ENCODE measurements around the gene ITIH5. TPM values are rescaled to one million over a fixed set of nuclear protein-coding genes. Genes with fewer than 3 reads are reported as not detected.

Gene ITIH5
- total and polyA plus RNA-seq, 2 of the 8 experiments (the other 6 are each of a cell fraction or from before 2014, with no cell fraction given): 5.8 to 7.6 TPM

DNA sequence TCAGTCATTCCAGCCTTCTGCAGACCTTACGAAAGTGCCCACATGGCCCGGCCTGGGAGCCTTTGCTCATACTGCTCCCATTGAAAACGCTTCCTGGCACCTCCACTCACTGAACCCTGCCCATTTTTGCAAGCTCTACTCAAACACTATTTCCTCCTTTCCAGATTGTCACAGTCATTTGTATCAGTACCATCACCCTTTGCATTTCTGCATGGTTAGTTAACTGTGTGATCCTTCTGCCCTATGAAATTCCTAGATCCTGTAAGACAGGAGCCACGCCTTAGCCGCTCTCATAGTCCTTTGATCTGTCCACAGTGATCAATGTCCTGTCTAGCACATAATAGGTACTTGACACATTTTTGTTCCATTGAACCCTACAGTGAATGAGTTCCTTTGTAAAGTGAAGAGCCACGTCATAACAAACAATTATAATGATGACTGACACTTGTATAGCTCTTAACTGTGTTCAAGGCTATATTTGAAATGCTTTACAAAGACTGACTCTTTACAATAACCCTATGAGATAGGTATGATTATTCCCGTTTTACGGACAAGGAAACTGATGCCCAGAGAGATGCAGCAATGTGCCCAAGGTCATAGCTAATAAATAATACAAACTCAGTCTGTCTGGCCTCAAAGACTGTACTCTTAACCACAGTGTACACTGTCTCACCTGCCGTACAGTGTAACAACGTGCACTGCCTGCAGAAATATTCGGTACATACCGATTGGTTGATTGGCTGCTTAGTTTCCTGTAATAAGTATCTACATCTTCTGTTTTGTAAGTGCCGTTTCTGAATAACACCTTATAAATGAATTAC is 19.8 kb upstream of the ITIH5 start:
- no peak overlapping the region for H3K23ac ChIP-seq (ENCODE audit: insufficient read length)
- no peak overlapping the region for H3K18ac ChIP-seq (ENCODE audit: extremely low read depth, low read length)
- H3K14ac ChIP-seq (ENCODE audit: insufficient read length): no peak overlapping the region
- H3K4me2 ChIP-seq (ENCODE audit: insufficient read depth in 1 of 2, low read depth in 2 of 2, low read length in 2 of 2): no peak overlapping the region
- no peaks in the 10 kb centered on the region for H3K79me2 ChIP-seq (ENCODE audit: control insufficient read depth in 1 of 2, insufficient read depth in 2 of 2, low read length in 2 of 2)
- no peak overlapping the region for H2AFZ ChIP-seq (ENCODE audit: low read length)
- ChIA-PET POLR2A (ENCODE audit: partially characterized antibody) (interaction anchor here (0.9 kb wide), 1 partner anchor 54 kb away, joined by 3 read pairs; no protein-coding TSS in a partner anchor), CTCF (ENCODE audit: partially characterized antibody) (interaction anchor here (0.6 to 6.9 kb wide), 42 partner anchors 9 to 1608 kb away, joined by 3 to 88 read pairs (median 5); partner anchors contain the start of genes ATP5F1C, ITIH5 and KIN)
- 90% methylated on average over 13 of the region's 13 CpGs; no CpG with 5 or more reads in 1 of the 2 experiments for WGBS, 2 experiments (ENCODE audit: extremely low coverage in 1 of 2, insufficient coverage in 1 of 2, insufficient read length in 1 of 2, insufficient replicate concordance in 2 of 2, low coverage in 1 of 2, low lambda C conversion rate in 2 of 2, missing lambda C conversion rate in 1 of 2)
- no peaks in the 10 kb centered on the region for H3K27me3 ChIP-seq (replicated peaks in 1 of 4; ENCODE audit: control insufficient read depth in 3 of 4, extremely low read depth in 1 of 4, insufficient read depth in 3 of 4, low read length in 3 of 4)
- H3K9ac ChIP-seq (replicated peaks in 1 of 4; ENCODE audit: extremely low read depth in 1 of 4, low read depth in 3 of 4, low read length in 3 of 4): no peak overlapping the region
- H3K9me3 ChIP-seq (ENCODE audit: insufficient read depth in 2 of 2, low read depth in 1 of 2, low read length in 1 of 2): peaks cover 14 to 19% of the 10 kb centered on the region in 2 experiments
- no peaks in the 10 kb centered on the region for H4K20me1 ChIP-seq (replicated peaks in 1 of 2; ENCODE audit: control insufficient read depth in 1 of 2, insufficient read depth in 2 of 2, low read length in 2 of 2)
- H3K79me1 ChIP-seq (ENCODE audit: low read depth, low read length): no peaks in the 10 kb centered on the region
- H2BK12ac ChIP-seq (ENCODE audit: low read depth, low read length): no peak overlapping the region
- no peak overlapping the region for H3K56ac ChIP-seq (replicated peaks; ENCODE audit: insufficient read length, low read depth, low read length)
- H4K91ac ChIP-seq (replicated peaks; ENCODE audit: insufficient read length, low read length): no peak overlapping the region
- no peak overlapping the region for H2AK5ac ChIP-seq (ENCODE audit: low read depth, low read length)
- no peak overlapping the region for H3K4ac ChIP-seq (replicated peaks; ENCODE audit: insufficient read length, low read depth, low read length)
- H3K4me1 ChIP-seq (replicated peaks in 1 of 4; ENCODE audit: control insufficient read depth in 3 of 4, insufficient read depth in 4 of 4, low read length in 3 of 4): no peaks in the 10 kb centered on the region
- no peak overlapping the region for H2BK5ac ChIP-seq (ENCODE audit: low read depth, low read length)
- H3K27ac ChIP-seq (ENCODE audit: low read depth, low read length): no peak overlapping the region
- no peak for DNase-seq (ENCODE audit: low read depth in 1 of 2, low spot score in 2 of 2)
- H3K4me3 ChIP-seq (ENCODE audit: extremely low read depth in 1 of 4, insufficient read depth in 2 of 4, low read depth in 3 of 4, low read length in 4 of 4): no peak overlapping the region
- no peaks in the 10 kb centered on the region for H3K36me3 ChIP-seq (ENCODE audit: control insufficient read depth in 2 of 4, insufficient read depth in 4 of 4, low read length in 3 of 4)
- H2BK20ac ChIP-seq (ENCODE audit: low read length): no peak overlapping the region
- H4K8ac ChIP-seq (ENCODE audit: extremely low read depth, insufficient read depth, low read length): no peak overlapping the region
- H3K23me2 ChIP-seq (ENCODE audit: low read depth, low read length): no peaks in the 10 kb centered on the region
- H2BK120ac ChIP-seq (replicated peaks; ENCODE audit: low read depth, low read length): no peak overlapping the region
- no peak for FAIRE-seq
- H2BK15ac ChIP-seq (ENCODE audit: low read length): no peak overlapping the region
- H4K5ac ChIP-seq (ENCODE audit: insufficient read length, low read depth, low read length): no peak overlapping the region
- no peak for TF ChIP-seq SP1 (IDR thresholded peaks at IDR 0.05; ENCODE audit: low read depth, low read length)
- TF ChIP-seq CEBPB (IDR thresholded peaks at IDR 0.05; ENCODE audit: low read depth, low read length): no peak
- no peak for TF ChIP-seq KDM4A (IDR thresholded peaks at IDR 0.05; ENCODE audit: low read depth, low read length, severe bottlenecking)
- no peak for TF ChIP-seq BCL11A (IDR thresholded peaks at IDR 0.05; ENCODE audit: low read depth in 2 of 2, low read length in 2 of 2)
- no peak for TF ChIP-seq TBP (IDR thresholded peaks at IDR 0.05; ENCODE audit: low read depth, low read length)
- no peak for TF ChIP-seq GABPA (IDR thresholded peaks at IDR 0.05; ENCODE audit: borderline replicate concordance, insufficient read depth, low read length)
- TF ChIP-seq SUZ12 (IDR thresholded peaks at IDR 0.05; ENCODE audit: low read length): no peak
- no peak for TF ChIP-seq KDM1A (IDR thresholded peaks at IDR 0.05; ENCODE audit: borderline replicate concordance, low read length)
- no peak for TF ChIP-seq RNF2 (IDR thresholded peaks at IDR 0.05; ENCODE audit: borderline replicate concordance, low read depth, low read length, missing control alignments, poor library complexity, severe bottlenecking)
- TF ChIP-seq, protein P1, sequence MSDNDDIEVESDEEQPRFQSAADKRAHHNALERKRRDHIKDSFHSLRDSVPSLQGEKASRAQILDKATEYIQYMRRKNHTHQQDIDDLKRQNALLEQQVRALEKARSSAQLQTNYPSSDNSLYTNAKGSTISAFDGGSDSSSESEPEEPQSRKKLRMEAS (IDR thresholded peaks at IDR 0.05): no peak
- TF ChIP-seq TAF7 (optimal IDR thresholded peaks at IDR 0.05; ENCODE audit: borderline replicate concordance, low read depth, low read length): no peak
- no peak for TF ChIP-seq YY1 (IDR thresholded peaks at IDR 0.05; ENCODE audit: low read depth, low read length)
- no peak for TF ChIP-seq POLR2A (IDR thresholded peaks at IDR 0.05; ENCODE audit: control extremely low read depth in 1 of 2, low read depth in 2 of 2, low read length in 2 of 2)

Data from H1 (cell line).